ENCODE results near the gene GPR83. TPM values are rescaled to one million over a fixed set of nuclear protein-coding genes. Genes with fewer than 3 reads are reported as not detected.

The GPR83 gene
- under 0.01 TPM in 1 of 2 replicates, not detected in the other for total RNA-seq

DNA sequence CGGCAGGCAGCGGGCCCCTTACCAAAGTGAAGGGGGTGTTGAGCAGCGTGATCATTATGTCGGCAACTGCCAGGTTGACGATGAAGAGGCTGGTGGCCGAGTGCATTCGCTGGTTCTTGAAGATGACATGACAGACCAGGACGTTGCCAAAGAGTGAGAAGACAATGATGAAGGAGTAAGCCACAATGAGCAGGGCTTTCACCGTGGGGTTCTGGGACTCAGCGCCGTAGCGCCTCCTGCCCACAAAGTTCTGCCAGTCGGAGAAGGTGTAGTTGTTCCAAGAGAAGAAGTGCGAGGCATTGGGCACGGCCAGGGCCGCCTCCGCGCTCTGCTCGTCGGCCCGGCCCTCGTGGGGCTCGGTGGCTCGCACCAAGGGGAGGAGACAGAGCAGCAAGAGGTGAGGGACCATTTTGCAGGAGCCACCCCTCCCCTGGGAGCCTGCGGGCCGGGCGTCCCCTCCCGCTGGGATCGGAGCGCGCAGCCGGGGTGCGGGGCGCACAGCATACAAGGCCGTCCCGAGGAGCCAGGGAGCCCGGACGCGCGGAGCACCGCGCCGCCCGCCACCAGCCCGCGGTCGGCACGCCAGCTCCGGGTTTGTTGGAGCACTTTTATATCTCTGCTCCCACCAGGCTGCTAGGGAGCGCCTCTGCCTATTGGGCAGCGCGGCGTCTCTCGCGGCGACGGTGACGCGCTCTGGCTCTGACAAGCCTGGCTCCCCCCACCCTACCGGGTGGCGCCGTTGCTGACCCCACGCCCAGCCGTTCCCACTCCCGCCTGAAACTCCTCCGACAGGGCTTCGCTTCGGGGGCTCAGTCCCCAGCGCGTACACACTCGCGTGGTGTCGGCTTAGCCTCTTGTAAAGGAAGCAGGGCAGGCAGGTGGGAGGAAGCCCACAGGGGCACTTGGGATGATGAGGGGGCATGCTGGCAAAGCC is at the start of gene GPR83:
TSS of gene GPR83 (minus strand) at position 581 of the 934 bp plus-strand sequence. CDS start at position 409, 172 bp downstream.

Other genes with a start within 250 kb of the GPR83 start
- not detected in 2 replicates for gene IZUMO1R, start 96.8 kb downstream of the GPR83 start, total RNA-seq
- gene MRE11, start 92.4 kb upstream of the GPR83 start, total RNA-seq: 11.6 and 18.6 TPM in 2 replicates
- gene ANKRD49, start 92.6 kb upstream of the GPR83 start, total RNA-seq: 11.7 and 13.2 TPM in 2 replicates
- gene C11orf97, start 111.0 kb upstream of the GPR83 start, total RNA-seq: not detected in 2 replicates
- 6.2 and 6.7 TPM in 2 replicates for gene FUT4, start 142.5 kb upstream of the GPR83 start, total RNA-seq
- 1.9 and 2.0 TPM in 2 replicates for gene PIWIL4, start 165.9 kb upstream of the GPR83 start, total RNA-seq